Upper lobe of right lung (tissue), 1 donor: Measurements from ENCODE around the gene LMTK3. TPM values are rescaled to one million over a fixed set of nuclear protein-coding genes. Genes with fewer than 3 reads are reported as not detected.
"Not testable (repeated sequence)": the region's sequence is repeated elsewhere in the genome, so short reads cannot be mapped to it uniquely, and the experiment has no call there.

Experiments
- ATAC-seq: fragments of 200-7000 bp; cut with Tn5 transposase; one replicate; pipeline ENCODE4 v1.9.1; 2020; ENCODE audit warnings: mild to moderate bottlenecking, moderate library complexity
- DNase-seq: peaks from one replicate; pipeline ENCODE4 v3.0.0-alpha.2; 2020
- H3K27ac ChIP-seq: fragments of 200-600 bp; one replicate; pipeline ENCODE4 v1.8.0; 2022
- H3K27me3 ChIP-seq: fragments of 200-600 bp; one replicate; pipeline ENCODE4 v1.8.0; 2022; ENCODE audit warnings: mild to moderate bottlenecking
- H3K36me3 ChIP-seq: fragments of 200-600 bp; one replicate; pipeline ENCODE4 v1.8.0; 2022
- H3K4me1 ChIP-seq: fragments of 200-600 bp; one replicate; pipeline ENCODE4 v1.8.0; 2022
- H3K4me3 ChIP-seq: fragments of 200-600 bp; one replicate; pipeline ENCODE4 v1.8.0; 2022; ENCODE audit warnings: mild to moderate bottlenecking
- H3K9me3 ChIP-seq: fragments of 200-600 bp; one replicate; pipeline ENCODE4 v1.8.0; 2022
- intact Hi-C: fragments of 100-400 bp; cut with DNase I; formaldehyde crosslinking; loops from one replicate; pipeline ENCODE4 v1.11.0; 2022
- total RNA-seq: library from RNA; stranded (reverse); fragmentation: NEBNext Ultra II Directional; extraction: Animal tissue kit (Norgen Biotek cat#: 25700); gene quantifications from one replicate; pipeline ENCODE4 v1.2.1, GENCODE V29; 2021
- TF ChIP-seq, protein P1 (sequence below): fragments of 200-600 bp; IDR thresholded peaks from one replicate; pipeline ENCODE4 v1.8.0; 2022; ENCODE audit warnings: antibody characterized with exemption
- donor health status: DM: no; HTN: yes; CAD: no; lungs with severe emphysema.

Gene LMTK3
- total RNA-seq, 1 donor from 2014 or later, result 7.1 TPM

DNA sequence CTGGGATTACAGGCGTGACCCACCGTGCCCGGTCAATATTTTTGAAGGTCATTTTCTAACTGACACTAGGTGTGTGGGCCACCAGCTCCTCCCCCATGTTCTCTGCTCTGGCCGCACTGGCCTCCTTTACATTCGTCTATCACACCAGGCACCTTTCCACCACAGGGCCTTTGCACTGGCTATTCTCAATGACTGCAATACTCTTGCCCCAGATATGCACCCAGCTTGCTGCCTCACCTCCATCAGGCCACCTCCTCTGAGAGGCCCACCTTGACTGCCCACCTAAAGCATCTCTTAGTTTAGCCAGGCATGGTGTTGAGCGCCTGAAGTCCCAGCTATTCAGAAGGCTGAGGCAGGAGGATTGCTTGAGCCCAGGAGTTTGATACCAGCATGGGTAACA is 30.2 kb upstream of the LMTK3 start:
- intact Hi-C loops, result no loop called here
- Histone ChIP-seq H3K9me3 (no peaks in the 10 kb centered on the region), H3K36me3 (no peaks in the 10 kb centered on the region), H3K27ac (no peak overlapping the region), H3K27me3 (no peaks in the 10 kb centered on the region), H3K4me3 (no peak overlapping the region), H3K4me1 (no peaks in the 10 kb centered on the region)
- ATAC-seq (no peak), DNase-seq (no peak)
- TF ChIP-seq, protein P1, sequence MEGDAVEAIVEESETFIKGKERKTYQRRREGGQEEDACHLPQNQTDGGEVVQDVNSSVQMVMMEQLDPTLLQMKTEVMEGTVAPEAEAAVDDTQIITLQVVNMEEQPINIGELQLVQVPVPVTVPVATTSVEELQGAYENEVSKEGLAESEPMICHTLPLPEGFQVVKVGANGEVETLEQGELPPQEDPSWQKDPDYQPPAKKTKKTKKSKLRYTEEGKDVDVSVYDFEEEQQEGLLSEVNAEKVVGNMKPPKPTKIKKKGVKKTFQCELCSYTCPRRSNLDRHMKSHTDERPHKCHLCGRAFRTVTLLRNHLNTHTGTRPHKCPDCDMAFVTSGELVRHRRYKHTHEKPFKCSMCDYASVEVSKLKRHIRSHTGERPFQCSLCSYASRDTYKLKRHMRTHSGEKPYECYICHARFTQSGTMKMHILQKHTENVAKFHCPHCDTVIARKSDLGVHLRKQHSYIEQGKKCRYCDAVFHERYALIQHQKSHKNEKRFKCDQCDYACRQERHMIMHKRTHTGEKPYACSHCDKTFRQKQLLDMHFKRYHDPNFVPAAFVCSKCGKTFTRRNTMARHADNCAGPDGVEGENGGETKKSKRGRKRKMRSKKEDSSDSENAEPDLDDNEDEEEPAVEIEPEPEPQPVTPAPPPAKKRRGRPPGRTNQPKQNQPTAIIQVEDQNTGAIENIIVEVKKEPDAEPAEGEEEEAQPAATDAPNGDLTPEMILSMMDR, result no peak

DNA sequence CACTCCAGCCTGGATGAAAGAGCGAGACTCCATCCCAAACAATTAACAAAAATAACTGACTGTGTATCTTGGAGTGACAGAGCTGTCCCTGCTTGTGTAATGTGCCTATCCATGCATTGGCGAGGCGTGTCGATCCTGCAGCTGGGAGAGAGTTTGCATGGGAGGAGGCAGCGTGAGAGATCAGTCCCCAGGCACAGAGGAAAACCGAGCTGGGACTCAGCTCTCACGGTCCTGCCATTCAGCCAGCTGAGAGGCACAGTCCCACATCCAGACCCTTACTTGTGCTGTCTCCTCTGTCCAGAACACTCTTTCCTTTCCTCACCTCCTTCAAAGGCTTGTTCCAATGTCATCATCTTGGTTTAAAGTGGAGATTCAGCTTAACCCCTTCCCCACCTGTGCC is 28.5 kb upstream of the LMTK3 start:
- DNase-seq (no peak), ATAC-seq (no peak)
- intact Hi-C loops, result no loop called here
- Histone ChIP-seq H3K4me1 (no peaks in the 10 kb centered on the region), H3K27me3 (no peaks in the 10 kb centered on the region), H3K36me3 (no peaks in the 10 kb centered on the region), H3K27ac (no peak overlapping the region), H3K9me3 (no peaks in the 10 kb centered on the region), H3K4me3 (no peak overlapping the region)
- TF ChIP-seq, protein P1, result no peak

DNA sequence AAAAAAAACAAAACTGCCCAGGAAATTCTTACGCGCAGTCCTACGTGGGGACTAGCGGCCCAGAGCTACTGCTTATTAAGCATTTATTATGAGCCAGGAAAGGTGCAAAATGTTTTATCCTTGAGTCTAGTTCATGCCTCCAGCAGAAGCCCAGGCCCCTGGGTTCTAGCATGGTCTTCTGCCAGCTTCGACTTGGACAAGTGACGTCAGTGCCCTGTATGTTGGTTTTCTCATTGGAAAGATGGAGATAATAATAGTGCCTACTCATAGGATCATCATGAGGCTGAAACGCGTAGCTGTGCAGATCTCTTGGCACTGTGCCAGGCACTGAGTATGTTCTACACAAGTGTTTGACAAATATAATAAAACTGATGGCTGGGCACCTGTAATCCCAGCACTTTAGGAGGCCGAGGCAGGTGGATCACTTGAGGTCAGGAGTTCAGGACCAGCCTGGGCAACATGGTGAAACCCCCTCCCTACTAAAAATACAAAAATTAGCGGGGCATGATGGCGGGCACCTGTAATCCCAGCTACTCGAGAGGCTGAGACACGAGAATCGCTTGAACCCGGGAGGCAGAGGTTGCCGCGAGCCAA is 28.0 kb upstream of the LMTK3 start:
- H3K9me3 ChIP-seq, result no peaks in the 10 kb centered on the region
- TF ChIP-seq, protein P1, result no peak
- intact Hi-C loops, result no loop called here
- H3K4me1 ChIP-seq, result no peaks in the 10 kb centered on the region
- H3K36me3 ChIP-seq, result no peaks in the 10 kb centered on the region
- H3K27me3 ChIP-seq, result no peaks in the 10 kb centered on the region
- ATAC-seq (no peak), DNase-seq (no peak)
- no peak overlapping the region for H3K27ac ChIP-seq
- H3K4me3 ChIP-seq, result no peak overlapping the region

DNA sequence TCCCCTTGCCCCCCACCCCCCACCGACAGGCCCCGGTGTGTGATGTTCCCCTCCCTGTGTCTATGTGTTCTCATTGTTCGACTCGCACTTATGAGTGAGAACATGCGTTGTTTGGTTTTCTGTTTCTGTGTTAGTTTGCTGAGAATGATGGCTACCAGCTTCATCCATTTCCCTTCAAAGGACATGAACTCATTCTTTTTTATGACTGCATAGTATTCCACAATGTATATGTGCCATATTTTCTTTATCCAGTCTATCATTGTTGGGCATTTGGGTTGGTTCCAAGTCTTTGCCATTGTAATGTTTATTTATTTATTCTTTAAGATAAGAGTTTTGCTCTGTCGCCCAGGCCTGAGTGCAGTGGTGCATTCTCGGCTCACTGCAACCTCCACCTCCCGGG is 26.4 kb upstream of the LMTK3 start:
- H3K4me1 ChIP-seq, ATAC-seq, H3K36me3 ChIP-seq, DNase-seq, H3K27me3 ChIP-seq, H3K27ac ChIP-seq, H3K9me3 ChIP-seq, H3K4me3 ChIP-seq, intact Hi-C loops: not testable (repeated sequence)

DNA sequence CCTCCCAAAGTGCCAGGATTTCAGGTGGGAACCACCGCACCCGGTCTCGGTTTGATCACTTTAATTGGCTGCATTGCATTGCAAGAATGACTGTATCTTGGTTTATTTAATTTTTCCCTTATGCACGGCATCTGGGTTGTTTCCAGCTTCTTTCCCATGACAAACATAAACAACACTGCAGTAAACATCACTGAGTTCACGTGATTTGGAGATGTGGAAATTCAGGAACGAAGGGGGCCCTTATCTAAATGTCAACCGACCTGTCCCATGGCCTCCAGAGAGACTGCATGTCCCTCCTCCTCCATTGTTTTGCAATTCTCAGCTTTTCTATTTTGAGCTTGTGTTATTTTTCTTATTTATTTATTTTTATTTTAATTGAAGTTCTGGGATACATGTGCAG is 25.9 kb upstream of the LMTK3 start:
- TF ChIP-seq, protein P1, result no peak
- no peaks in the 10 kb centered on the region for H3K9me3 ChIP-seq
- no peaks in the 10 kb centered on the region for H3K36me3 ChIP-seq
- ATAC-seq (no peak), DNase-seq (no peak)
- no peaks in the 10 kb centered on the region for H3K27me3 ChIP-seq
- no peaks in the 10 kb centered on the region for H3K4me1 ChIP-seq
- H3K27ac ChIP-seq, result no peak overlapping the region
- no peak overlapping the region for H3K4me3 ChIP-seq
- intact Hi-C loops, result no loop called here

GRCh38 chr19:48533770-48534169 is 22.1 kb upstream of the LMTK3 start:
- H3K9me3 ChIP-seq, result peaks cover 5% of the 10 kb centered on the region
- H3K4me1 ChIP-seq, result no peaks in the 10 kb centered on the region
- intact Hi-C loops, result no loop called here
- TF ChIP-seq, protein P1, result no peak
- H3K4me3 ChIP-seq, result no peak overlapping the region
- ATAC-seq, result no peak
- no peaks in the 10 kb centered on the region for H3K36me3 ChIP-seq
- H3K27ac ChIP-seq, result no peak overlapping the region
- no peak for DNase-seq
- no peaks in the 10 kb centered on the region for H3K27me3 ChIP-seq
